K562 (cell line): ENCODE data around the gene SLC6A7. TPM values are rescaled to one million over a fixed set of nuclear protein-coding genes. Genes with fewer than 3 reads are reported as not detected.
A peak's percentile ranks its signal among the peaks of the same experiment; 100 is the strongest.

ENCODE experiments used
- ATAC-seq: fragments of 200-7000 bp; cut with Tn5 transposase; 3 replicates; pipeline ENCODE4 v1.9.1; 2020; ENCODE audit warnings: moderate library complexity
- BruUV-seq: library from RNA; stranded (reverse); fragments of 400-500 nt; replicated peaks from 2 replicates; lab custom pipeline; 2021; lab: Mats Ljungman, UMichigan
- CTCF ChIA-PET: fragments of 300-600 bp; formaldehyde crosslinking; extraction: SDS; loops from one replicate; lab custom pipeline; 2021; ENCODE audit warnings: low intra/inter-chr PET ratio; lab: Yijun Ruan, JAX
- POLR2A ChIA-PET: fragments of 300-600, 350-650 bp; sonication (Branson Sonifier 250); formaldehyde crosslinking; extraction: SDS; loops from one replicate; lab custom pipeline; 2021; ENCODE audit warnings: antibody characterized with exemption, inconsistent platforms; lab: Yijun Ruan, JAX
- DNase-seq, 4 experiments: peaks; one replicate each; pipeline versions ENCODE4 v3.0.0 to v3.0.0-alpha.2; 2011 to 2018; ENCODE audit warnings: low spot score in 3 of 4, mixed read lengths in 3 of 4; ENCODE audit errors: extremely low read depth in 1 of 4
- FAIRE-seq: peaks from 2 replicates; lab custom pipeline; 2011; peaks lifted over from hg19 to GRCh38; lab: Jason Lieb, UNC
- H2AFZ ChIP-seq: 2 replicates; pipeline ENCODE4 v1.6.0; 2011; ENCODE audit warnings: low read depth, low read length, control low read depth, inconsistent platforms
- H3K27ac ChIP-seq: fragments of 200-600 bp; 3 replicates; pipeline ENCODE4 v1.8.0; 2011; ENCODE audit warnings: low read depth, mild to moderate bottlenecking, control low read depth, inconsistent platforms, low read length, moderate library complexity, mixed read lengths; ENCODE audit errors: extremely low read depth
- H3K27me3 ChIP-seq, 2 experiments: fragments of 300-600 bp in 1 of 2; 2 replicates in 1 of 2; 3 replicates in 1 of 2; pipeline versions ENCODE4 v1.6.0 to v1.8.0; 2011; ENCODE audit warnings: inconsistent platforms in 2 of 2, low read length in 2 of 2, mild to moderate bottlenecking in 1 of 2, mixed read lengths in 1 of 2, moderate library complexity in 1 of 2; ENCODE audit not compliant: control insufficient read depth in 2 of 2, insufficient read depth in 2 of 2
- H3K36me3 ChIP-seq: fragments of 300-600 bp; 3 replicates; pipeline ENCODE4 v1.8.0; 2011; ENCODE audit warnings: mild to moderate bottlenecking, low read length, inconsistent platforms; ENCODE audit not compliant: control insufficient read depth, insufficient read depth
- H3K4me1 ChIP-seq, 2 experiments: fragments of 200-600 bp in 1 of 2; replicated peaks in 1 of 2; 2 replicates in 1 of 2; 3 replicates in 1 of 2; pipeline versions ENCODE4 v1.5.1 to v1.8.0; 2011; ENCODE audit warnings: inconsistent platforms in 2 of 2, low read length in 2 of 2, mild to moderate bottlenecking in 1 of 2, mixed read lengths in 1 of 2, moderate library complexity in 1 of 2; ENCODE audit not compliant: control insufficient read depth in 2 of 2, insufficient read depth in 2 of 2
- H3K4me2 ChIP-seq: 2 replicates; pipeline ENCODE4 v1.6.1; 2011; ENCODE audit warnings: low read length, control low read depth, inconsistent platforms, mixed read lengths; ENCODE audit not compliant: insufficient read depth
- H3K4me3 ChIP-seq: fragments of 200-600 bp; sonication (generic), shearing (Covaris generic); 2 replicates; pipeline ENCODE4 v1.5.1; 2016; ENCODE audit warnings: control low read depth, inconsistent platforms
- H3K79me2 ChIP-seq: fragments of 200-600 bp; 3 replicates; pipeline ENCODE4 v1.8.0; 2011; ENCODE audit warnings: low read length, inconsistent platforms; ENCODE audit not compliant: control insufficient read depth, insufficient read depth
- H3K9ac ChIP-seq, 2 experiments: 2 replicates each; pipeline versions ENCODE4 v1.6.0 to v1.6.1; 2011; ENCODE audit warnings: low read depth in 2 of 2, low read length in 2 of 2, control low read depth in 1 of 2, inconsistent platforms in 1 of 2, mild to moderate bottlenecking in 1 of 2, mixed read lengths in 1 of 2; ENCODE audit not compliant: insufficient read depth in 1 of 2
- H3K9me1 ChIP-seq: one replicate; pipeline ENCODE4 v1.6.0; 2011; ENCODE audit warnings: inconsistent platforms, mild to moderate bottlenecking, low read length, moderate library complexity; ENCODE audit not compliant: control insufficient read depth, insufficient read depth
- H3K9me3 ChIP-seq: replicated peaks from 2 replicates; pipeline ENCODE4 v1.5.1; 2011; ENCODE audit warnings: low read depth, low read length, inconsistent platforms; ENCODE audit not compliant: control insufficient read depth, insufficient read depth
- H4K20me1 ChIP-seq: replicated peaks from 2 replicates; pipeline ENCODE4 v1.6.1; 2011; ENCODE audit warnings: low read length, inconsistent platforms, mixed read lengths; ENCODE audit not compliant: control insufficient read depth, insufficient read depth
- KLF6 ChIP-seq: fragments of 250-450 bp; sonication (Bioruptor Pico); IDR thresholded peaks from 2 replicates; pipeline ENCODE4 v1.4.0; 2020; ENCODE audit warnings: mild to moderate bottlenecking, moderate library complexity, borderline replicate concordance
- ZNF146 ChIP-seq: IDR thresholded peaks from one replicate; pipeline ENCODE4 v1.6.1; 2018; ENCODE audit warnings: missing compliant biosample characterization; ENCODE audit not compliant: unreplicated experiment
- ZNF263 ChIP-seq: sonication (generic); formaldehyde crosslinking; IDR thresholded peaks from 2 replicates; pipeline ENCODE4 v1.8.0; 2022; ENCODE audit warnings: mild to moderate bottlenecking, missing genetic modification reagents, borderline replicate concordance
- WGBS: fragments of 100-300 bp; shearing (Covaris generic); methylation state at CpG from one replicate; pipeline ENCODE4 v1.1.6; 2016; ENCODE audit warnings: low coverage, mixed read lengths; ENCODE audit not compliant: insufficient coverage; ENCODE audit errors: missing lambda C conversion rate; 5-methylcytosine and 5-hydroxymethylcytosine counted together
- in situ Hi-C: fragments of 300-500 bp; cut with MboI; formaldehyde crosslinking; loops from 4 replicates; pipeline ENCODE4 v1.15.0; 2018; ENCODE audit warnings: inconsistent platforms, mixed read lengths
- intact Hi-C: fragments of 100-400 bp; cut with micrococcal nuclease; formaldehyde crosslinking; loops from 2 replicates; pipeline ENCODE4 v1.14.2; 2022
- polyA plus RNA-seq, 8 experiments: library from polyadenylated mRNA; depleted of rRNA in 4 of 8; stranded (reverse) in 5 of 8; unstranded in 3 of 8; fragments of >200 nt; fragmentation: Nextera tagmentation in 2 of 8; fragmentation: Illumina TruSeq in 1 of 8; extraction: Ambion mirVana in 2 of 8; extraction: Trizol in 1 of 8; gene quantifications; 2 replicates each; pipeline versions ENCODE4 v1.2.1 to v1.2.3, GENCODE V29; 2011 to 2014; ENCODE audit warnings: inconsistent platforms in 1 of 8, missing spikeins in 1 of 8
- total RNA-seq, 7 experiments: library from RNA; depleted of rRNA in 6 of 7; stranded (reverse); fragments of >200 nt in 6 of 7; fragmentation: Illumina TruSeq in 2 of 7; extraction: Trizol in 2 of 7; gene quantifications; 2 replicates each; pipeline versions ENCODE4 v1.2.1 to v1.2.3, GENCODE V29; 2011 to 2021; ENCODE audit warnings: low replicate concordance in 1 of 7
- TF ChIP-seq, protein P1 (sequence below): fragments of 250-450 bp; sonication (Bioruptor Pico); IDR thresholded peaks from 2 replicates; pipeline ENCODE4 v1.4.0; 2020
- TF ChIP-seq, protein P2 (sequence below): fragments of 250-450 bp; sonication (Bioruptor Pico); IDR thresholded peaks from 2 replicates; pipeline ENCODE4 v1.8.0; 2021; ENCODE audit warnings: moderate library complexity, mild to moderate bottlenecking, inconsistent platforms

SLC6A7 gene
- total and polyA plus RNA-seq, 9 of the 15 experiments (the other 6 are each of a cell fraction or from before 2014, with no cell fraction given), result not detected

DNA sequence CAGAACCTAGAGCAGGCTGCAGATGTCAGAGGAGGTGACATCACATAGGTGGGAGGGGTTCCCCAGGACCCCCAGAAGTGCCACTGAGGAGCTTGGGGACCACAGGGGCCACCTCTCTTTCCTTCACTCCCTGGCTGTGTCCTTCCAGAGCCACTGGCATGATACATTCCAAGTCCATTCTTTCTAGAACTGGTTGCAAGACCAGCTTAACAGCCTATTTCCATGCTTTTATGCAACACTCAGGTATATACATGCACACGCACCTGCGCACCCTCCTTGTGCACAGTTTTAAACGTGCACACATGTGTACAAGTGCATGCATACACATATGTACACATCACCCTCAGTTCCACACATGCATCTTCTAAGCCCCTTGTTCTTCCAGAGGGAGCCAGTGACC is 39.7 kb downstream of the SLC6A7 start (continued):
- TF ChIP-seq, protein P1, sequence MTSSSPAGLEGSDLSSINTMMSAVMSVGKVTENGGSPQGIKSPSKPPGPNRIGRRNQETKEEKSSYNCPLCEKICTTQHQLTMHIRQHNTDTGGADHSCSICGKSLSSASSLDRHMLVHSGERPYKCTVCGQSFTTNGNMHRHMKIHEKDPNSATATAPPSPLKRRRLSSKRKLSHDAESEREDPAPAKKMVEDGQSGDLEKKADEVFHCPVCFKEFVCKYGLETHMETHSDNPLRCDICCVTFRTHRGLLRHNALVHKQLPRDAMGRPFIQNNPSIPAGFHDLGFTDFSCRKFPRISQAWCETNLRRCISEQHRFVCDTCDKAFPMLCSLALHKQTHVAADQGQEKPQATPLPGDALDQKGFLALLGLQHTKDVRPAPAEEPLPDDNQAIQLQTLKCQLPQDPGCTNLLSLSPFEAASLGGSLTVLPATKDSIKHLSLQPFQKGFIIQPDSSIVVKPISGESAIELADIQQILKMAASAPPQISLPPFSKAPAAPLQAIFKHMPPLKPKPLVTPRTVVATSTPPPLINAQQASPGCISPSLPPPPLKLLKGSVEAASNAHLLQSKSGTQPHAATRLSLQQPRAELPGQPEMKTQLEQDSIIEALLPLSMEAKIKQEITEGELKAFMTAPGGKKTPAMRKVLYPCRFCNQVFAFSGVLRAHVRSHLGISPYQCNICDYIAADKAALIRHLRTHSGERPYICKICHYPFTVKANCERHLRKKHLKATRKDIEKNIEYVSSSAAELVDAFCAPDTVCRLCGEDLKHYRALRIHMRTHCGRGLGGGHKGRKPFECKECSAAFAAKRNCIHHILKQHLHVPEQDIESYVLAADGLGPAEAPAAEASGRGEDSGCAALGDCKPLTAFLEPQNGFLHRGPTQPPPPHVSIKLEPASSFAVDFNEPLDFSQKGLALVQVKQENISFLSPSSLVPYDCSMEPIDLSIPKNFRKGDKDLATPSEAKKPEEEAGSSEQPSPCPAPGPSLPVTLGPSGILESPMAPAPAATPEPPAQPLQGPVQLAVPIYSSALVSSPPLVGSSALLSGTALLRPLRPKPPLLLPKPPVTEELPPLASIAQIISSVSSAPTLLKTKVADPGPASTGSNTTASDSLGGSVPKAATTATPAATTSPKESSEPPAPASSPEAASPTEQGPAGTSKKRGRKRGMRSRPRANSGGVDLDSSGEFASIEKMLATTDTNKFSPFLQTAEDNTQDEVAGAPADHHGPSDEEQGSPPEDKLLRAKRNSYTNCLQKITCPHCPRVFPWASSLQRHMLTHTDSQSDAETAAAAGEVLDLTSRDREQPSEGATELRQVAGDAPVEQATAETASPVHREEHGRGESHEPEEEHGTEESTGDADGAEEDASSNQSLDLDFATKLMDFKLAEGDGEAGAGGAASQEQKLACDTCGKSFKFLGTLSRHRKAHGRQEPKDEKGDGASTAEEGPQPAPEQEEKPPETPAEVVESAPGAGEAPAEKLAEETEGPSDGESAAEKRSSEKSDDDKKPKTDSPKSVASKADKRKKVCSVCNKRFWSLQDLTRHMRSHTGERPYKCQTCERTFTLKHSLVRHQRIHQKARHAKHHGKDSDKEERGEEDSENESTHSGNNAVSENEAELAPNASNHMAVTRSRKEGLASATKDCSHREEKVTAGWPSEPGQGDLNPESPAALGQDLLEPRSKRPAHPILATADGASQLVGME, result no peak
- TF ChIP-seq KLF6 (CRISPR knock-in tag) (no peak), ZNF146 (CRISPR knock-in tag) (no peak)
- TF ChIP-seq, all 486 proteins: peak for 0

DNA sequence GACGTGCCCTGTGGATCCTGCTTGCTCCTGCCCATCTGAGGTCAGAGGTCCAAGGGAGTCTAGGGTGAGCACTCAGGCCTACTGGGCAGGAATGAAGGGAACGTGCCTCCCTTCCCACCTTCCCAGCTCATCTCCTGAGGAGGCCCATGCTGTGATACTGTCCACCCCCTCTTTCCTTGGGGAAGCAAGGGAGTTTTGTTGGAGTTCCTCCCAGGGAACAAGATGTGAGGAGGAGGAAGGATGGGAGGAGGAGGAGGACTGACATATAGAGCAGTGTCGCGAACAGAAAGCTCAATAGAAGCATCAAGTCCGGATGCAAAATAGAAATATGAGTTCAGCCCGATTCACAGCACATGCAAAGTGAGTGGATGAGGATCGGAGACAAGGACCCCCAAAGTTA is 41.0 kb downstream of the SLC6A7 start:
- TF ChIP-seq ZNF263, result peak; percentile 69; the same call in 1 of the 2 replicates
- TF ChIP-seq, protein P2, sequence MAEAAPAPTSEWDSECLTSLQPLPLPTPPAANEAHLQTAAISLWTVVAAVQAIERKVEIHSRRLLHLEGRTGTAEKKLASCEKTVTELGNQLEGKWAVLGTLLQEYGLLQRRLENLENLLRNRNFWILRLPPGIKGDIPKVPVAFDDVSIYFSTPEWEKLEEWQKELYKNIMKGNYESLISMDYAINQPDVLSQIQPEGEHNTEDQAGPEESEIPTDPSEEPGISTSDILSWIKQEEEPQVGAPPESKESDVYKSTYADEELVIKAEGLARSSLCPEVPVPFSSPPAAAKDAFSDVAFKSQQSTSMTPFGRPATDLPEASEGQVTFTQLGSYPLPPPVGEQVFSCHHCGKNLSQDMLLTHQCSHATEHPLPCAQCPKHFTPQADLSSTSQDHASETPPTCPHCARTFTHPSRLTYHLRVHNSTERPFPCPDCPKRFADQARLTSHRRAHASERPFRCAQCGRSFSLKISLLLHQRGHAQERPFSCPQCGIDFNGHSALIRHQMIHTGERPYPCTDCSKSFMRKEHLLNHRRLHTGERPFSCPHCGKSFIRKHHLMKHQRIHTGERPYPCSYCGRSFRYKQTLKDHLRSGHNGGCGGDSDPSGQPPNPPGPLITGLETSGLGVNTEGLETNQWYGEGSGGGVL (CRISPR knock-in tag), result no peak
- Histone ChIP-seq H3K9ac (peak overlapping the region in 1 of 2 experiments; percentile 15; a peak in 1 of 4 replicates), H3K27ac (no peak overlapping the region), H2AFZ (no peak overlapping the region), H4K20me1 (no peaks in the 10 kb centered on the region; the same call in 1 of the 2 replicates), H3K9me1 (no peaks in the 10 kb centered on the region), H3K9me3 (no peaks in the 10 kb centered on the region), H3K36me3 (no peaks in the 10 kb centered on the region), H3K27me3 (peaks cover 0 to 18% of the 10 kb centered on the region in 2 experiments; a peak in 3 of 5 replicates), H3K4me2 (no peak overlapping the region), H3K4me3 (no peak overlapping the region), H3K79me2 (no peaks in the 10 kb centered on the region), H3K4me1 (no peaks in the 10 kb centered on the region)
- in situ Hi-C loops, result no loop called here
- FAIRE-seq, result no peak
- 15% methylated on average over 7 of the region's 7 CpGs for WGBS
- no TSS peak for BruUV-seq
- no peak for ATAC-seq
- ChIA-PET CTCF (no interaction called here), POLR2A (interaction anchor here (0.5 kb wide), 1 partner anchor 476 kb away, joined by 3 read pairs; no protein-coding TSS in a partner anchor)
- intact Hi-C loops, result no loop called here
- no peak for DNase-seq
